WTC11 (cell line): ENCODE results near the gene DMBX1. TPM values are rescaled to one million over a fixed set of nuclear protein-coding genes. Genes with fewer than 3 reads are reported as not detected.

Source experiments
- ATAC-seq: fragments of 200-7000 bp; cut with Tn5 transposase; 2 replicates; pipeline ENCODE4 v1.10.0; 2021; ENCODE audit warnings: mild to moderate bottlenecking, moderate library complexity
- CTCF ChIA-PET: fragments of 300-600 bp; sonication (Branson Sonifier 250); formaldehyde crosslinking; loops from one replicate; lab custom pipeline; 2021; ENCODE audit warnings: antibody characterized with exemption; lab: Charles Lee
- POLR2A ChIA-PET: fragments of 350-600 bp; sonication (Branson Sonifier 250); formaldehyde crosslinking; loops from one replicate; lab custom pipeline; 2021; ENCODE audit warnings: antibody characterized with exemption; lab: Charles Lee
- DNase-seq: peaks from one replicate; pipeline ENCODE4 v3.0.0; 2021; ENCODE audit warnings: low spot score
- H3K27ac Mint-ChIP-seq: 2 replicates; pipeline ENCODE4 v1.8.0; 2021; ENCODE audit warnings: mixed read lengths
- H3K27me3 Mint-ChIP-seq: 2 replicates; pipeline ENCODE4 v1.8.0; 2021; ENCODE audit warnings: low read depth, mild to moderate bottlenecking, moderate library complexity, mixed read lengths
- H3K36me3 Mint-ChIP-seq: 2 replicates; pipeline ENCODE4 v1.8.0; 2021; ENCODE audit warnings: mixed read lengths
- H3K4me1 Mint-ChIP-seq: 2 replicates; pipeline ENCODE4 v1.8.0; 2022; ENCODE audit warnings: mixed read lengths
- H3K4me3 Mint-ChIP-seq: 2 replicates; pipeline ENCODE4 v1.8.0; 2021; ENCODE audit warnings: mild to moderate bottlenecking, moderate library complexity, mixed read lengths
- H3K9me3 Mint-ChIP-seq: 2 replicates; pipeline ENCODE4 v1.8.0; 2021; ENCODE audit warnings: mixed read lengths
- EMX1 ChIP-seq: fragments of 250-450 bp; sonication (Bioruptor Pico); IDR thresholded peaks from 2 replicates; pipeline ENCODE4 v1.8.0; 2021; ENCODE audit warnings: mild to moderate bottlenecking
- FOXK1 ChIP-seq: sonication (generic); formaldehyde crosslinking; IDR thresholded peaks from 2 replicates; pipeline ENCODE4 v1.8.0; 2022; ENCODE audit warnings: mild to moderate bottlenecking, moderate library complexity, missing genetic modification reagents
- MLX ChIP-seq: sonication (generic); formaldehyde crosslinking; IDR thresholded peaks from 2 replicates; pipeline ENCODE4 v1.8.1; 2023; ENCODE audit warnings: mild to moderate bottlenecking, missing genetic modification reagents, moderate library complexity
- NFATC4 ChIP-seq: fragments of 250-450 bp; sonication (Bioruptor Pico); IDR thresholded peaks from 2 replicates; pipeline ENCODE4 v1.9.0; 2021; ENCODE audit warnings: mild to moderate bottlenecking
- NR1H2 ChIP-seq: sonication (generic); formaldehyde crosslinking; IDR thresholded peaks from 2 replicates; pipeline ENCODE4 v1.9.0; 2021; ENCODE audit warnings: mild to moderate bottlenecking, moderate library complexity, missing genetic modification reagents
- OVOL2 ChIP-seq: fragments of 250-450 bp; sonication (Bioruptor Pico); IDR thresholded peaks from 2 replicates; pipeline ENCODE4 v1.9.0; 2021; ENCODE audit warnings: mild to moderate bottlenecking, borderline replicate concordance
- PRDM15 ChIP-seq: sonication (generic); formaldehyde crosslinking; IDR thresholded peaks from 2 replicates; pipeline ENCODE4 v1.8.0; 2022; ENCODE audit warnings: missing genetic modification reagents
- STAT6 ChIP-seq: sonication (generic); formaldehyde crosslinking; conservative IDR thresholded peaks from 2 replicates; pipeline ENCODE4 v1.8.1; 2023; ENCODE audit warnings: mild to moderate bottlenecking, low read depth, missing genetic modification reagents, moderate library complexity
- TCF7 ChIP-seq: sonication (generic); formaldehyde crosslinking; IDR thresholded peaks from 2 replicates; pipeline ENCODE4 v1.8.0; 2022; ENCODE audit warnings: mild to moderate bottlenecking, low read depth, missing genetic modification reagents, moderate library complexity
- ZNF219 ChIP-seq: sonication (generic); formaldehyde crosslinking; IDR thresholded peaks from 2 replicates; pipeline ENCODE4 v1.8.0; 2023; ENCODE audit warnings: missing genetic modification reagents, mild to moderate bottlenecking, borderline replicate concordance
- ZNF263 ChIP-seq: sonication (generic); formaldehyde crosslinking; IDR thresholded peaks from 2 replicates; pipeline ENCODE4 v1.8.1; 2022; ENCODE audit warnings: low read depth, mild to moderate bottlenecking, moderate library complexity, missing genetic modification reagents
- ZNF512 ChIP-seq: sonication (generic); formaldehyde crosslinking; IDR thresholded peaks from 2 replicates; pipeline ENCODE4 v1.8.1; 2022; ENCODE audit warnings: missing genetic modification reagents, borderline replicate concordance
- ZNF671 ChIP-seq: fragments of 250-450 bp; sonication (Bioruptor Pico); IDR thresholded peaks from 2 replicates; pipeline ENCODE4 v1.8.0; 2021; ENCODE audit warnings: mild to moderate bottlenecking
- total RNA-seq: library from RNA; stranded (reverse); gene quantifications from 3 replicates; pipeline ENCODE4 v1.2.3, GENCODE V29; 2021
- TF ChIP-seq, protein P1 (sequence below): sonication (generic); formaldehyde crosslinking; IDR thresholded peaks from 2 replicates; pipeline ENCODE4 v1.8.1; 2023; ENCODE audit warnings: mild to moderate bottlenecking, missing genetic modification reagents
- TF ChIP-seq, protein P2 (sequence below): sonication (generic); formaldehyde crosslinking; IDR thresholded peaks from 2 replicates; pipeline ENCODE4 v1.8.0; 2023; ENCODE audit warnings: missing genetic modification reagents, mild to moderate bottlenecking, borderline replicate concordance

The DMBX1 gene
- total RNA-seq, 1 experiment from 2014 or later, result 3.7 TPM

DNA sequence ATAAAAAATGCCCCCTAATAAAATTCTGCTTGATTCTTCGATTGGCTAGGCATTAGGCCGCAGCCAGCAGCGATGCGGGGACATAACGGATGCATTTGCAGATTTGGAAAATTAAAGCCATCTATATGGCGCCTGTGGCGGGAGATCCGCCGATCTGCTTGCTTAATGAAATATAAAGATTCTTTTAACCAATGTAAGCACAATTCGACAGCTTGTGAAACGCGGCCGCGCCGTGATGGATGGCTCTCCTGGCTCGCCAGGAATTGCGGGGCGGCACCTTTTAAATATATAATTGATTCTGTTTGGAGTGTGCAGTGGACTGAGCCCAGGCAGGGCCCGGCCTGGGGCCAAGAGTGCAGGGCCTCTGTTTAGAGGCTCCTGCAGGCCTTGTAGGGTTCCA, 8.0 kb downstream of the DMBX1 start (continued):
- no peak for TF ChIP-seq ZNF512
- no peak for TF ChIP-seq FOXK1 (CRISPR knock-in tag)
- TF ChIP-seq ZNF671 (CRISPR knock-in tag), result no peak
- TF ChIP-seq, protein P1, sequence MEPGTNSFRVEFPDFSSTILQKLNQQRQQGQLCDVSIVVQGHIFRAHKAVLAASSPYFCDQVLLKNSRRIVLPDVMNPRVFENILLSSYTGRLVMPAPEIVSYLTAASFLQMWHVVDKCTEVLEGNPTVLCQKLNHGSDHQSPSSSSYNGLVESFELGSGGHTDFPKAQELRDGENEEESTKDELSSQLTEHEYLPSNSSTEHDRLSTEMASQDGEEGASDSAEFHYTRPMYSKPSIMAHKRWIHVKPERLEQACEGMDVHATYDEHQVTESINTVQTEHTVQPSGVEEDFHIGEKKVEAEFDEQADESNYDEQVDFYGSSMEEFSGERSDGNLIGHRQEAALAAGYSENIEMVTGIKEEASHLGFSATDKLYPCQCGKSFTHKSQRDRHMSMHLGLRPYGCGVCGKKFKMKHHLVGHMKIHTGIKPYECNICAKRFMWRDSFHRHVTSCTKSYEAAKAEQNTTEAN (CRISPR knock-in tag), result no peak
- TF ChIP-seq ZNF263 (CRISPR knock-in tag), result no peak
- no peak for TF ChIP-seq NR1H2
- TF ChIP-seq OVOL2 (CRISPR knock-in tag), result no peak
- TF ChIP-seq MLX (CRISPR knock-in tag), result no peak
- TF ChIP-seq ZNF219 (CRISPR knock-in tag), result no peak

DNA sequence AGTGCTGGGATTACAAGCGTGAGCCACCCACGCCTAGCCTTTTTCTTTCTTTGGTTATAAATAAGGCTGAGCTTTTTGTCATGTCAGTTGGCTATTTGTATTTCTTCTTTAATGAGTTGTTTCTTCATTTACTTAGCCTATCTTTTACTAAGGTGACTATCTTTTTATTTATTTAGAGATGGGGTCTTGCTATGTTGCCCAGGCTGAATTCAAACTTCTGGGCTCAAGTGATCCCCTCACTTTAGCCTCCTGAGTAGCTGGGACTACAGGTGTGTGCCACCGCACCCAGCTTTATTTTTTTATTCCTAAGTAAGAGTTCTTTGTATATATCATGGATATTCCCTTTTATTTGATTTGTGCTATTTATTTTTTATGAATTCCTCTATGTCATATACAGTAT, 11.9 kb downstream of the DMBX1 start:
- DNase-seq, result no peak
- H3K4me3 Mint-ChIP-seq, result no peak overlapping the region

GRCh38 chr1:46503421-46503820, 13.8 kb downstream of the DMBX1 start:
- POLR2A ChIA-PET, result no interaction called here
- Mint-ChIP-seq H3K36me3 (no peaks in the 10 kb centered on the region), H3K4me1 (peaks cover 16% of the 10 kb centered on the region), H3K4me3 (no peak overlapping the region), H3K27ac (no peak overlapping the region), H3K27me3 (peaks cover 17% of the 10 kb centered on the region), H3K9me3 (no peaks in the 10 kb centered on the region)
- no peak for ATAC-seq
- TF ChIP-seq TCF7 (CRISPR knock-in tag), result no peak
- TF ChIP-seq NFATC4 (CRISPR knock-in tag), result no peak
- no peak for TF ChIP-seq STAT6 (CRISPR knock-in tag)
- no peak for TF ChIP-seq PRDM15 (CRISPR knock-in tag)
- CTCF ChIA-PET, result interaction anchor here (1.0 to 1.6 kb wide), 3 partner anchors 14 to 90 kb away, joined by 3 read pairs; no protein-coding TSS in a partner anchor
- DNase-seq, result no peak

More for the DNA sequence above, 11.9 kb downstream of the DMBX1 start:
- ATAC-seq, result no peak
- Mint-ChIP-seq H3K27me3 (peaks cover 26% of the 10 kb centered on the region), H3K9me3 (no peaks in the 10 kb centered on the region), H3K36me3 (no peaks in the 10 kb centered on the region), H3K4me1 (peaks cover 11% of the 10 kb centered on the region), H3K27ac (no peak overlapping the region)
- ChIA-PET POLR2A (interaction anchor here (0.7 to 0.8 kb wide), 2 partner anchors 439 to 1311 kb away, joined by 3 to 6 read pairs; no protein-coding TSS in a partner anchor), CTCF (interaction anchor here (1.5 to 3.0 kb wide), 2 partner anchors 14 to 54 kb away, joined by 4 to 9 read pairs; no protein-coding TSS in a partner anchor)
- TF ChIP-seq, protein P2, sequence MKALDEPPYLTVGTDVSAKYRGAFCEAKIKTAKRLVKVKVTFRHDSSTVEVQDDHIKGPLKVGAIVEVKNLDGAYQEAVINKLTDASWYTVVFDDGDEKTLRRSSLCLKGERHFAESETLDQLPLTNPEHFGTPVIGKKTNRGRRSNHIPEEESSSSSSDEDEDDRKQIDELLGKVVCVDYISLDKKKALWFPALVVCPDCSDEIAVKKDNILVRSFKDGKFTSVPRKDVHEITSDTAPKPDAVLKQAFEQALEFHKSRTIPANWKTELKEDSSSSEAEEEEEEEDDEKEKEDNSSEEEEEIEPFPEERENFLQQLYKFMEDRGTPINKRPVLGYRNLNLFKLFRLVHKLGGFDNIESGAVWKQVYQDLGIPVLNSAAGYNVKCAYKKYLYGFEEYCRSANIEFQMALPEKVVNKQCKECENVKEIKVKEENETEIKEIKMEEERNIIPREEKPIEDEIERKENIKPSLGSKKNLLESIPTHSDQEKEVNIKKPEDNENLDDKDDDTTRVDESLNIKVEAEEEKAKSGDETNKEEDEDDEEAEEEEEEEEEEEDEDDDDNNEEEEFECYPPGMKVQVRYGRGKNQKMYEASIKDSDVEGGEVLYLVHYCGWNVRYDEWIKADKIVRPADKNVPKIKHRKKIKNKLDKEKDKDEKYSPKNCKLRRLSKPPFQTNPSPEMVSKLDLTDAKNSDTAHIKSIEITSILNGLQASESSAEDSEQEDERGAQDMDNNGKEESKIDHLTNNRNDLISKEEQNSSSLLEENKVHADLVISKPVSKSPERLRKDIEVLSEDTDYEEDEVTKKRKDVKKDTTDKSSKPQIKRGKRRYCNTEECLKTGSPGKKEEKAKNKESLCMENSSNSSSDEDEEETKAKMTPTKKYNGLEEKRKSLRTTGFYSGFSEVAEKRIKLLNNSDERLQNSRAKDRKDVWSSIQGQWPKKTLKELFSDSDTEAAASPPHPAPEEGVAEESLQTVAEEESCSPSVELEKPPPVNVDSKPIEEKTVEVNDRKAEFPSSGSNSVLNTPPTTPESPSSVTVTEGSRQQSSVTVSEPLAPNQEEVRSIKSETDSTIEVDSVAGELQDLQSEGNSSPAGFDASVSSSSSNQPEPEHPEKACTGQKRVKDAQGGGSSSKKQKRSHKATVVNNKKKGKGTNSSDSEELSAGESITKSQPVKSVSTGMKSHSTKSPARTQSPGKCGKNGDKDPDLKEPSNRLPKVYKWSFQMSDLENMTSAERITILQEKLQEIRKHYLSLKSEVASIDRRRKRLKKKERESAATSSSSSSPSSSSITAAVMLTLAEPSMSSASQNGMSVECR (CRISPR knock-in tag), result no peak
- TF ChIP-seq EMX1 (CRISPR knock-in tag) (no peak), NFATC4 (CRISPR knock-in tag) (no peak), ZNF671 (CRISPR knock-in tag) (no peak)
